Thoracic aorta (tissue), 2 donors: ENCODE data around the gene STX8. TPM values are rescaled to one million over a fixed set of nuclear protein-coding genes. Genes with fewer than 3 reads are reported as not detected.
"Not testable (repeated sequence)": the region's sequence is repeated elsewhere in the genome, so short reads cannot be mapped to it uniquely, and the experiment has no call there.

Source experiments
- ATAC-seq: fragments of 150-250 bp; one replicate; pipeline ENCODE4 v1.8.0; 2017; ENCODE audit warnings: low read depth; ENCODE audit not compliant: insufficient number of reproducible peaks, low FRiP score
- DNase-seq: peaks from one replicate; pipeline ENCODE4 v3.0.0-alpha.2; 2020; ENCODE audit warnings: low spot score
- H3K27ac ChIP-seq, 2 donors: fragments of 200-600 bp; sonication (generic); 1 replicate in 1 of 2; 2 replicates in 1 of 2; pipeline ENCODE4 v1.5.1; 2016; ENCODE audit warnings: mild to moderate bottlenecking in 2 of 2, moderate library complexity in 2 of 2
- H3K27me3 ChIP-seq: fragments of 200-600 bp; sonication (generic); replicated peaks from 2 replicates; pipeline ENCODE4 v1.6.0; 2016; ENCODE audit warnings: mild to moderate bottlenecking; ENCODE audit not compliant: insufficient read depth
- H3K36me3 ChIP-seq: fragments of 200-600 bp; sonication (generic); one replicate; pipeline ENCODE4 v1.5.1; 2016
- H3K4me1 ChIP-seq, 2 donors: fragments of 200-600 bp; sonication (generic); 1 replicate in 1 of 2; 2 replicates in 1 of 2; pipeline versions ENCODE4 v1.5.1 to v1.6.0; 2016; ENCODE audit warnings: low read depth in 2 of 2, mild to moderate bottlenecking in 1 of 2; ENCODE audit not compliant: control insufficient read depth in 1 of 2
- H3K4me3 ChIP-seq: fragments of 200-600 bp; sonication (generic); 2 replicates; pipeline ENCODE4 v1.5.1; 2016; ENCODE audit warnings: mild to moderate bottlenecking
- H3K9me3 ChIP-seq: fragments of 200-600 bp; sonication (generic); 2 replicates; pipeline ENCODE4 v1.5.1; 2016
- CTCF ChIP-seq: fragments of 200-600 bp; sonication (generic); IDR thresholded peaks from one replicate; pipeline ENCODE4 v1.5.1; 2019; ENCODE audit warnings: antibody characterized with exemption
- total RNA-seq, 2 donors: library from RNA; depleted of rRNA; stranded (reverse); fragments of >200 nt; gene quantifications; one replicate each; pipeline versions ENCODE4 v1.1.0 to v1.2.3, GENCODE V29; 2016

Gene STX8
- total RNA-seq, 2 donors from 2014 or later, result 93.9 to 99.8 TPM

- H3K36me3 ChIP-seq, result no peaks in the 10 kb centered on the region
- H3K4me3 ChIP-seq, result no peak overlapping the region
- H3K27me3 ChIP-seq, result no peaks in the 10 kb centered on the region
- no peak for TF ChIP-seq CTCF
- H3K27ac ChIP-seq, result no peak overlapping the region
- H3K4me1 ChIP-seq, result peaks cover 5 to 24% of the 10 kb centered on the region in 2 donors
- ATAC-seq (no peak), DNase-seq (no peak)
- no peaks in the 10 kb centered on the region for H3K9me3 ChIP-seq
These were observed 211.9 kb downstream of the STX8 start for GRCh38 chr17:9363440-9364350.

- H3K27me3 ChIP-seq, result no peaks in the 10 kb centered on the region
- TF ChIP-seq CTCF, result no peak
- H3K4me3 ChIP-seq, result peak overlapping the region; percentile 36
- DNase-seq (no peak), ATAC-seq (no peak)
- H3K9me3 ChIP-seq, result no peaks in the 10 kb centered on the region
- no peak overlapping the region for H3K27ac ChIP-seq
- H3K4me1 ChIP-seq, result peaks cover 5 to 24% of the 10 kb centered on the region in 2 donors
- no peaks in the 10 kb centered on the region for H3K36me3 ChIP-seq
These were observed 214.2 kb downstream of the STX8 start for GRCh38 chr17:9361188-9361955.

GRCh38 chr17:9360677-9361081 lies 214.9 kb downstream of the STX8 start:
- peak overlapping the region; percentile 36 for H3K4me3 ChIP-seq

GRCh38 chr17:9356488-9356911 lies 219.1 kb downstream of the STX8 start:
- Histone ChIP-seq H3K36me3 (no peaks in the 10 kb centered on the region), H3K27ac (no peak overlapping the region), H3K27me3 (no peaks in the 10 kb centered on the region), H3K9me3 (no peaks in the 10 kb centered on the region), H3K4me1 (peaks cover 5 to 14% of the 10 kb centered on the region in 2 donors), H3K4me3 (no peak overlapping the region)
- TF ChIP-seq CTCF, result no peak
- no peak for ATAC-seq
- no peak for DNase-seq

More at GRCh38 chr17:9360677-9361081, 214.9 kb downstream of the STX8 start:
- Histone ChIP-seq H3K27me3 (no peaks in the 10 kb centered on the region), H3K36me3 (no peaks in the 10 kb centered on the region), H3K9me3 (no peaks in the 10 kb centered on the region), H3K4me1 (peaks cover 5 to 24% of the 10 kb centered on the region in 2 donors), H3K27ac (no peak overlapping the region)
- no peak for TF ChIP-seq CTCF
- ATAC-seq, result no peak
- DNase-seq, result no peak

GRCh38 chr17:9355846-9356245 lies 219.8 kb downstream of the STX8 start:
- no peak for DNase-seq
- H3K36me3 ChIP-seq, result no peaks in the 10 kb centered on the region
- H3K4me1 ChIP-seq, result peaks cover under 1 to 7% of the 10 kb centered on the region in 2 donors
- no peak for ATAC-seq
- H3K4me3 ChIP-seq, result no peak overlapping the region
- no peak for TF ChIP-seq CTCF
- no peaks in the 10 kb centered on the region for H3K27me3 ChIP-seq
- no peaks in the 10 kb centered on the region for H3K9me3 ChIP-seq
- no peak overlapping the region for H3K27ac ChIP-seq

GRCh38 chr17:9355231-9355630 lies 220.4 kb downstream of the STX8 start:
- not testable (repeated sequence) for H3K27ac ChIP-seq, ATAC-seq, H3K27me3 ChIP-seq, H3K4me1 ChIP-seq, H3K9me3 ChIP-seq, H3K4me3 ChIP-seq, H3K36me3 ChIP-seq, DNase-seq
